DOHH2 (cell line): Measurements from ENCODE around the gene TTC27.

Source experiments
- CTCF ChIP-seq: fragments of 200-600 bp; sonication (generic); IDR thresholded peaks from one replicate; pipeline ENCODE4 v1.5.1; 2014; ENCODE audit warnings: antibody characterized with exemption, mild to moderate bottlenecking, low read depth, low read length; ENCODE audit not compliant: poor library complexity, severe bottlenecking
- EZH2phosphoT487 ChIP-seq: fragments of 200-600 bp; sonication (generic); IDR thresholded peaks from 2 replicates; pipeline ENCODE4 v1.6.1; 2017; ENCODE audit warnings: borderline replicate concordance, mild to moderate bottlenecking, antibody characterized with exemption, low read length, moderate library complexity, mixed read lengths

DNA sequence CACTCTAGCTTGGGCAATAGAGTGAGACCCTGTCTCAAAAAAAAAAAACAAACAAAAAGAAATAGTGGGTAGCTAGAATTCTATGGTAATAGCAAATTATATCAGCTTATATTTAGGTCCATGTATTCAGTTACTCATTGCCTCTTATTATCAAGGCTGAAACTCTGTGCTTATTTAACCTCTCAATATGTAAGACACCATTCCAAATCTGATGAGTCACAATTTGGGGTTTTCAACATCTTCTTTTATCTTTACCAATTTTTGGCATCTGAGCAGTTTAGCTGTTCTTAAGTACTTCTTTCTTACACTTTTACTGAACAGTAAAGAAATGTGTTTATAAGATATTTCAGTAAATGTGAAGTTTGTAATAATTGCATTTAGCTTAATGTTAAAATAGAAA is 69.3 kb downstream of the TTC27 start:
- TF ChIP-seq CTCF (no peak), EZH2phosphoT487 (no peak)
